Activated naive CD8-positive, alpha-beta T cell treated with anti-CD3 and anti-CD28 coated beads, Interleukin-2, amount 50 U/mL, for 16 hours (primary cell): Measurements from ENCODE around the gene BRD9.
"Not testable (repeated sequence)": the region's sequence is repeated elsewhere in the genome, so short reads cannot be mapped to it uniquely, and the experiment has no call there.

Experiments used
- DNase-seq: peaks from one replicate; pipeline ENCODE4 v3.0.0-alpha.2; 2020; ENCODE audit warnings: low read depth, low spot score

BRD9 gene

GRCh38 chr5:892394-893136, at the start of gene BRD9, which contains the start of gene TRIP13:
BRD9 (minus strand) TSS chr5:892801; CDS start chr5:892657, 144 bp downstream.
TRIP13 (plus strand) TSS chr5:892884; CDS start chr5:892999, 115 bp downstream.
- peak; percentile 59 for DNase-seq

GRCh38 chr5:940741-941140, 48.1 kb upstream of the BRD9 start:
- not testable (repeated sequence) for DNase-seq

DNA sequence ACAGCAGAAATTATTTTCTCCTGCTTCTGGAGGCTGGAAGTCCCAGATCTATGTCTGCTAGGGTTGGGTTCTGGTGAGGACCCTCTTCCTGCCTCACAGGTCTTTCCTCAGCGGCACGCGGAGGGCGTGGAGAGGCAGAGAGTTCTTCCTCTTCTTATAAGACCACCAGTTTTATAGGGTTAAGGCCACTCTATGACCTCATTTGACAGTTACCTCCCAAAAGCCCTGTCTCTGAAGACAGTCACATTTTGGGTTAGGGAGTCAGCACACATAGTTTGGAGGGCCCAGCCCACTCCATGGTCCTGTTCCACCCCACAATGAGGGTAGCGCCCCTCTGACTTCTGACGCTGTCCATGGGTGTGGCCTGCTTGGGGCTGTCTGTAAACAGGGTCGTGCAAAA, 46.8 kb upstream of the BRD9 start:
- DNase-seq: no peak

DNA sequence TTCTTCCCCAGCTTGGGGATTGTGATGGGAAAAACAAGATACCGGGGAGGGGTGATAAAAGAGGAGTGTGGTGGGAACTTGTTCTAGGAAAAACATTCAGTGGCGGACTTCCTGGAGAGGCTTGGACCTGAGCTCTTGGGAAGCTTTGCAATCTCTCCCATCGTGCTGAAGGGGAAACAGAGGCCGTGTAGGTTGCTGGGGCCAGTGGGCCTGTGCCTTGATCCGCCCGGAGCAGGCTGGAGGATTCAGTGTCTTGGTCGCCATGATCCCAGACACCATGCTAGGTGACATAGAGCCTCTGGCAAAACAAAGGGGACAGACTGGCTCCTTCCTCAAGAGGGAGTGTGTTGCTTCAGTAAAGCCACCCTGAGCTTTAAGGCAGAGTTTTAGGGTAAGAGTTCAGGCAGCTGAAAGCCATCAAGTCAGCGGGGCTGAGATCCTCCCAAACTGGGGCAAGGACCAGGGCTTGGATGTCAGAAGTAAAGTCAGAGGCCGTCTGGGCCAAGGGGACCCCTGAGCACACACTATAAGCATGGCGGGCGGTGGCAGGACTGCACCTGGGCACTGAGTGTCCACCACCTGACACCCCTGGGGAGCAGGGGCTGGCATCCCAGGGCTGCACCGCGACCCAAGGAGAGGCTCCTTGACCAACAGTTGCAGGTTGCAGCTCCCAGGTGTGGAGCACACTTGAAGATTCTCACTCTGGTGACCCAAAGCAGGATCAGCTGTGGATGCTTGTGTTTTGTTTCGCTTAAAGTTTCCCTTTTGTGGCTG, 44.7 kb upstream of the BRD9 start:
- no peak for DNase-seq

- DNase-seq: no peak
Observed at GRCh38 chr5:936149-937144, 43.8 kb upstream of the BRD9 start.

GRCh38 chr5:935510-936084, 43.0 kb upstream of the BRD9 start:
- no peak for DNase-seq

DNA sequence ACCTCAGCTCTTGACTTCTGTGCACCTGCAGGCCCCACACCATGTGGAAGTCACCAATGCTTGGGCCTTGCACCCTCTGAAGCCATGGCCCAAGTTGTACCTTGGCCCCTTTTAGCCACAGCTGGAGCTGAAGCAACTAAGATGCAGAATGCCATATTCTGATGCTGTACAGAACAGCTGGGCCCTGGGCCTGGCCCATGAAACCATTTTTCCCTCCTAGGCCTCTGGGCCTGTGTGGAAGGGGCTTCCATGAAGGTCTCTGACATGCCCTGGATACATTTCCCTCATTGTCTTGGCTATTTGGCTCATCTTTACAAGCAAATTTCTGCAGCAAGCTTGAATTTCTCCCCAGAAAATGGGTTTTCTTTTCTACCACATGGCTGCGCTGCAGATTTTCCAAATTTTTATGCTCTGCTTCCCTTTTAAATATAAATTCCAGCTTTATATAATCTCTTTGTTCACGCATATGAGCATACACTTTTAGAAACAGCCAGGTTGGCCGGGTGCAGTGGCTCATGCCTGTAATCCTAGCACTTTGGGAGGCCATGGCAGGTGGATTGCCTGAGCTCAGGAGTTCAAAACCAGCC, 41.9 kb upstream of the BRD9 start:
- DNase-seq: not testable (repeated sequence)

DNA sequence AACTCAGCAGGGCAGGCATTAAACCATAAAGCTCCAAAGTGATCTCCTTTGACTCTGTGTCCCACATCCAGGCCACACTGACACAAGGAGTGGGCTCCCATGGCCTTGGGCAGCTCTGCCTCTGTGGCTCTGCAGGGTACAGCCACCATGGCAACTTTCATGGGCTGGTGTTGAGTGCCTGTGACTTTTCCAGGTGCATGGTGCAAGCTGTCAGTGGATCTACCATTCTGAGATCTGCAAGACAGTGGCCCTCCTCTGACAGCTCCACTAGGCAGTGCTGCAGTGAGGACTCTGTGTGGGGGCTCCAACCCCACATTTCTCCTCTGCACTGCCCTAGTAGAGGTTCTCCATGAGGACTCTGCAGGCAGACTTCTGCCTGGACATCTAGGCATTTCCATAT, 41.4 kb upstream of the BRD9 start:
- DNase-seq: not testable (repeated sequence)

- DNase-seq: no peak
Observed at GRCh38 chr5:933251-933861, 40.8 kb upstream of the BRD9 start.

GRCh38 chr5:932628-933250, 40.1 kb upstream of the BRD9 start:
- DNase-seq: no peak

GRCh38 chr5:932151-932627, 39.6 kb upstream of the BRD9 start:
- no peak for DNase-seq

- DNase-seq: no peak
Observed at GRCh38 chr5:931570-932145, 39.1 kb upstream of the BRD9 start.

DNA sequence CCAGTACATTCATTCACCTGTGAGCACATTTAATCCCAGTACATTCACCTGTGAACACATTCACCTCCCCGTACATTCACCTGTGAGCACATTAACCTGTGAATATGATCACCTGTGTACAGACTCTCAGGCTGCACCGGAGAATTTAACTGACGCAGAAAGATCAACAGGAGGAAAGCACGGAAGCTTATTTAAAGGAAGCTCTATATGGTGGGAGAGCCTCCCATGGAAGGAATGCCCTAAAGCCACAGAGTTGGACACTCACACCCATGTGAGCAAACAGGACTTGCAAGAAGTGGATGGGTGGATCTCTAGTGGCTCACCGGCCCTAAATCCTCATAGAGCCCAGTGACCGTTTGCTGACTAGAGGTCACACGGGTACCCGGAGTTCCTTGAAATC, 38.3 kb upstream of the BRD9 start:
- no peak for DNase-seq

DNA sequence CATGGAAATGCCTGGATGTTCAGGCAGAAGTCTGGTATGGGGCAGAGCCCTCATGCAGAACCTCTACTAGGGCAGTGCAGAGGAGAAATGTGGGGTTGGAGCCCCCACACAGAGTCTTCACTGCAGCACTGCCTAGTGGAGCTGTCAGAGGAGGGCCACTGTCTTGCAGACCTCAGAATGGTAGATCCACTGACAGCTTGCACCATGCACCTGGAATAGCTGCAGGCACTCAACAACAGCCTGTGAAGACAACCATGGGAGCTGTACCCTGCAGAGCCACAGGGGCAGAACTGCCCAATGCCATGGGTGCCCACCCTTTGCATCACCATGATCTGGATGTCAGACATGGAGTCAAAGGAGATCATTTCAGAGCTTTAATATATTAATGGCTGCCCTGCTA, 37.0 kb upstream of the BRD9 start:
- no peak for DNase-seq

DNA sequence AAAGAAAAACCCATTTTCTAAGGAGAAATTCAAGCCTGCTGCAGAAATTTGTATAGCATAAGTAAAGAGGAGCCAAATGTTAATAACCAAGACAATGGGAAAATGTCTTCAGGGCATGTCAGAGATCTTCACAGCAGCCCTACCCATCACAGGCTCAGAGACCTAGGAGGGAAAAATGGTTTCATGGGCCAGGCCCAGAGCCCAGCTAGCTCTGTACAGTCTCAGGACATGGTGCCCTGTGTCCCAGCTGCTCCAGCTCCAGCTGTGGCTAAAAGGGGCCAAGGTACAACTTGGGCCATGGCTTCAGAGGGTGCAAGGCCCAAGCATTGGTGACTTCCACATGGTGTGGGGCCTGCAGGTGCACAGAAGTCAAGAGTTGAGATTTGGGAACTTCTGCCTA, 36.6 kb upstream of the BRD9 start:
- DNase-seq: not testable (repeated sequence)

DNA sequence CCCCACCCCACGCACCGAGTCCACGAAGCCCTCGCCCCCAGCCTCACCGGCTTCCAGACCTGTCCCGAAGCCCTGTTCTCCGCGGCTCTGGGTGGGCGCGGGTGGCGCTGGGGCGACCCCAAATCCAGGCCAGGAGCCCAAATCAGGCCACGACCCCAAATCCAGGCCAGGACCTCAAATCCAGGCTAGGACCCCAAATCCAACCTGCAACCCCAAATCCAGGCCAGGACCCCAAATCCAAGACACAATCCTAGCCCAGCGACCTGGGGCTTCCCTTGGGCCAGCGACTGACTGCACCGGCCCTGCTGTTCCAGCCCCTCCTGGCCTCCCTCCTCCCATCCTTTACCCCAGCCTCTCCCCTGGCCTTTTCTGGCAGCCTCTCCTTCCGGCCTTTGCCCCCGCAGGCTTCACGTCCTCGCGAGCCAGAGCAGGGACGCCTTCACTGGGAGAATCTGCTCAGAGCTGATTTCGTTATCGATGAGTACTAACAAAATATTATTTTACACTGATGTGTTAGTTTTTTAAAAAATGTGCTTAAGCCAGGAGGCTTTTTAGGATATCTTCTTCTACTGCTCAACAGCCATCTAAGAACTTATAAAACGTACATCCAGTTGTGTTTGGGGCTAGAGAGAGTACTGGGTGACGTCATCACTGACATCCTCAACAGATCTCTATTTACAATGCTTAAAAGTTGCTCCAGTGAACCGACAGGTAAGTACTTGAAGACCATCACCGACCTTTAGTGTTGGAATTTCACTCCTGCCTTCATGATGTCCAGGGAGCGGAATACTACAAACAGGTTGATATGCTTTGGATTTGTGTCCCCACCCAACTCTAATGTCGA, 34.8 kb upstream of the BRD9 start:
- DNase-seq: no peak

GRCh38 chr5:926417-927171, 34.0 kb upstream of the BRD9 start:
- no peak for DNase-seq
